K562 (cell line): Measurements from ENCODE around the gene AAR2.

Experiments used
- CTCF ChIP-seq, 3 experiments: IDR thresholded peaks in 2 of 3; conservative IDR thresholded peaks in 1 of 3; 2 replicates each; pipeline ENCODE4 v1.5.1; 2011 to 2012; ENCODE audit warnings: low read length in 3 of 3, mild to moderate bottlenecking in 3 of 3, control low read depth in 2 of 3, improper control_type of control experiment in 1 of 3, inconsistent platforms in 1 of 3, low read depth in 1 of 3, mixed read lengths in 1 of 3, moderate library complexity in 1 of 3; ENCODE audit not compliant: insufficient read depth in 2 of 3
- GATA2 ChIP-seq: sonication (generic); formaldehyde crosslinking; IDR thresholded peaks from 2 replicates; pipeline ENCODE4 v1.4.0; 2020; ENCODE audit warnings: mild to moderate bottlenecking, missing genetic modification reagents
- HDGF ChIP-seq: fragments of 450-650 bp; IDR thresholded peaks from 2 replicates; pipeline ENCODE4 v1.6.1; 2016
- MEF2A ChIP-seq: IDR thresholded peaks from 2 replicates; pipeline ENCODE4 v1.6.1; 2011; ENCODE audit warnings: low read depth, mild to moderate bottlenecking, low read length, moderate library complexity; ENCODE audit not compliant: control insufficient read depth
- POLR2AphosphoS5 ChIP-seq: IDR thresholded peaks from 2 replicates; pipeline ENCODE4 v1.6.1; 2011; ENCODE audit warnings: mild to moderate bottlenecking, low read depth, low read length, moderate library complexity; ENCODE audit not compliant: control insufficient read depth, insufficient read depth
- RCOR1 ChIP-seq, 2 experiments: IDR thresholded peaks; 2 replicates each; pipeline ENCODE4 v1.6.1; 2012; ENCODE audit warnings: low read depth in 2 of 2, low read length in 2 of 2, borderline replicate concordance in 1 of 2, improper control_type of control experiment in 1 of 2
- STAT5B ChIP-seq: fragments of 250-450 bp; sonication (Bioruptor Pico); IDR thresholded peaks from 2 replicates; pipeline ENCODE4 v1.8.0; 2021; ENCODE audit warnings: mild to moderate bottlenecking, inconsistent platforms
- TEAD4 ChIP-seq, 2 experiments: sonication (generic) in 1 of 2; formaldehyde crosslinking in 1 of 2; IDR thresholded peaks; 2 replicates each; pipeline versions ENCODE4 v1.6.1 to v1.8.0; 2012 to 2022; ENCODE audit warnings: borderline replicate concordance in 1 of 2, inconsistent platforms in 1 of 2, low read length in 1 of 2, mild to moderate bottlenecking in 1 of 2, missing genetic modification reagents in 1 of 2
- ZBTB17 ChIP-seq: fragments of 450-650 bp; formaldehyde crosslinking; IDR thresholded peaks from 2 replicates; pipeline ENCODE4 v1.4.0; 2020; ENCODE audit warnings: mild to moderate bottlenecking
- ZNF274 ChIP-seq: IDR thresholded peaks from 2 replicates; pipeline ENCODE4 v1.6.1; 2011; ENCODE audit warnings: low read depth, mild to moderate bottlenecking, low read length, moderate library complexity, borderline replicate concordance
- ZNF639 ChIP-seq, 2 experiments: fragments of 200-800 bp in 1 of 2; sonication (Bioruptor generic) in 1 of 2; sonication (generic) in 1 of 2; formaldehyde crosslinking in 1 of 2; IDR thresholded peaks in 1 of 2; conservative IDR thresholded peaks in 1 of 2; 2 replicates each; pipeline versions ENCODE4 v1.5.0 to v1.6.1; 2016 to 2020; ENCODE audit warnings: missing compliant biosample characterization in 1 of 2, missing genetic modification characterization in 1 of 2, missing genetic modification reagents in 1 of 2

- TF ChIP-seq ZBTB17 (CRISPR knock-in tag) (no peak), TEAD4 (IDR thresholded peaks at IDR 0.05; ENCODE audit: low read length) (no peak), TEAD4 (CRISPR knock-in tag; IDR thresholded peaks at IDR 0.05; ENCODE audit: borderline replicate concordance) (no peak), MEF2A (no peak), RCOR1 (IDR thresholded peaks at IDR 0.05; ENCODE audit: borderline replicate concordance in 1 of 2, low read depth in 2 of 2, low read length in 2 of 2) (no peak), STAT5B (CRISPR knock-in tag) (no peak), GATA2 (CRISPR knock-in tag) (no peak), POLR2AphosphoS5 (no peak), ZNF274 (no peak), HDGF (no peak), CTCF (IDR thresholded peaks at IDR 0.05 in 2 of 3, conservative IDR thresholded peaks at IDR 0.05 in 1 of 3; ENCODE audit: insufficient read depth in 2 of 3, low read depth in 1 of 3, low read length in 3 of 3) (no peak), ZNF639 (CRISPR knock-in tag; conservative IDR thresholded peaks at IDR 0.05 in 1 of 2, IDR thresholded peaks at IDR 0.05 in 1 of 2) (no peak)
Measured at GRCh38 chr20:36206068-36206467, 30.2 kb upstream of the AAR2 start.
